HG03571 (cell line): Measurements from ENCODE around the gene CCRL2.
"Not testable (repeated sequence)": the region's sequence is repeated elsewhere in the genome, so short reads cannot be mapped to it uniquely, and the experiment has no call there.

Source experiments
- ATAC-seq: cut with Tn5 transposase; IDR thresholded peaks from one replicate; pipeline ENCODE4 v1.9.1; 2021; ENCODE audit not compliant: unreplicated experiment

The CCRL2 gene

DNA sequence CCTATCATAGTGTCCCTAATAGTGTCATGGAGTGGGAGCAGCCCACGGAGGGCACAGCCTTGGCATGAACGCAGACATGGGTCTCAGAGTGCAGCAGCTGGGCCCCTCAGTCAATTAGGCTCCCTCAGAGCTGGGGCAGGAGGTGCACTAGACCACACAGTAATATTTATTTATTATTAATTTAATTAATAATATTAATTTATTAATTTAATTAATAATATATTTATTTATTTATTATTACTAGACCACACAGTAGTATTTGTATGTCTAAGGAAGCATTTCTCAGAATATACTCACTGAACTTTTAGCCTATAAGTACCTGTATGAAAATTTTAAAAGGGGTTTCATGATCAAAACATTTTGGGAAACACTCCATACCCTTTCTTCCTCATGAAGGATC lies 5.5 kb upstream of the CCRL2 start:
- no peak for ATAC-seq

DNA sequence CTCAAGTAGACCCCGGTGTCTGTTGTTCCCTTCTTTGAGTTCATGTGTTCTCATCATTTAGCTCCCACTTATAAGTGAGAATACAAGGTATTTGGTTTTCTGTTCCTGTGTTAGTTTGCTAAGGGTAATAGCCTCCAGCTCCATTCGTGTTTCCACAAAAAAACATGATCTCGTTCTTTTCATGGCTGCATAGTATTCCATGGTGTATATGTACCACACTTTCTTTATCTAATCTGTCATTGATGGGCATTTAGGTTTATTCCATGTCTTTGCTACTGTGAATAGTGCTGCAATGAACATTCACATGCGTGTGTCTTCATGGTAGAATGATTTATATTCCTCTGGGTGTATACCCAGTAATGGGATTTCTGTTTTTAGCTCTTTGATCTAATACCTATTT lies 4.2 kb upstream of the CCRL2 start:
- not testable (repeated sequence) for ATAC-seq

DNA sequence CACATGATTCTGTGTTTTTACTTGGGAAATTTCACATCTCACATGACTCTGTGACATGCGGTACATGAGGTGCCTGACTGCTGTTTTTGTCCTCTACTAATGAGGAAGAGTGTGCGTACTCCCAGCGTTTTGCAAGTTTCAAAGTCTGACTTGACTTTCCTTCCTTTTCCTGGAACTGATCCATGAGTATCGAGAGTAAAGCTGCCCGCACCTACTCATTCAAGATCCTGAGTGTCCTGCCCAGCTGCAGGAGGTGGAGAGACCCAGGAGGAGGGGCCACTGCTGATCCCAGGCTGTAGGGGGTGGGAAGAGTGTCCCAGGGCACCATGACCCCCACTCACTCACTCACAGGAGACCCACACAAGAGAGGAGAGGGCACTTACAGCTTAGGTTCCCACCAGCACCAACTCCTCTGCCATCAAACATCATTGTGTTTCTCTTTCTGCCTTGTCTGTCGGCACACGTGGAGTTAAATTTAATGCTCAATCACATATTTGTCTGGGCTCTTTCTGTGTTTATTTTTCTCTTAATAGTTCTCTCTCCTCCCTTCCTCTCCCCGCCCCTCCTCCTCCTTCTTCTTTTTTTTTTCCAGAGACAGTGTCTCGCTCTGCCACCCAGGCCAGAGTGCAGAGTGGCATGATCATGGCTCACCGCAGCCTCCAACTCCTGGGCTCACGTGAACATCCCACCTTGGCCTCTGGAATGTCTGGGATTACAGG lies 1.6 kb upstream of the CCRL2 start:
- no peak for ATAC-seq

DNA sequence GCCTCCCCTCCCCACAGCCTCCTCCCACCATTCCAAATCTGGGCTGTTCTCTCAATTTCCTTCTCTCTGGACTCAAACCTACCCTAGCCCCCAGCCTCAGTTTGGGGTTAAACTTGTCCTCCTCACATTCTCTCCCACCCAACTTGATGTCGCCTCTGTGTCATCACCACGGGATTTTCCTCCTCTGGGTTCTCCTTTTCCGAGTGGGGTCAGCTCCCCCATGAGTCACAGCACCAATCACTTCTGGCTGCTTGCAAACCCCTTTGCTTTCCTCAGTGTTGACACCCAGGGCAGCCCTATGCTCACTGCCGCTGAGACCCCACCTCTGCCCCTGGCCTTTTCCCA lies 644 bp upstream of the CCRL2 start:
- ATAC-seq = no peak

DNA sequence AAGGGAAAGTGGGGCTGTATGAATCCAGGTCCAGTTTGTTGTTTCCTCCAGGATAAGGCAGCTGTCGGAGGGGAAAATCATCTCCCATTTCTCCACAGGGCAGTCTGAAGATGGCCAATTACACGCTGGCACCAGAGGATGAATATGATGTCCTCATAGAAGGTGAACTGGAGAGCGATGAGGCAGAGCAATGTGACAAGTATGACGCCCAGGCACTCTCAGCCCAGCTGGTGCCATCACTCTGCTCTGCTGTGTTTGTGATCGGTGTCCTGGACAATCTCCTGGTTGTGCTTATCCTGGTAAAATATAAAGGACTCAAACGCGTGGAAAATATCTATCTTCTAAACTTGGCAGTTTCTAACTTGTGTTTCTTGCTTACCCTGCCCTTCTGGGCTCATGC lies 911 bp downstream of the CCRL2 start:
- no peak for ATAC-seq

DNA sequence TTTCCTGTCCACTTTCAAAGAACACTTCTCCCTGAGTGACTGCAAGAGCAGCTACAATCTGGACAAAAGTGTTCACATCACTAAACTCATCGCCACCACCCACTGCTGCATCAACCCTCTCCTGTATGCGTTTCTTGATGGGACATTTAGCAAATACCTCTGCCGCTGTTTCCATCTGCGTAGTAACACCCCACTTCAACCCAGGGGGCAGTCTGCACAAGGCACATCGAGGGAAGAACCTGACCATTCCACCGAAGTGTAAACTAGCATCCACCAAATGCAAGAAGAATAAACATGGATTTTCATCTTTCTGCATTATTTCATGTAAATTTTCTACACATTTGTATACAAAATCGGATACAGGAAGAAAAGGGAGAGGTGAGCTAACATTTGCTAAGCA lies 1.8 kb downstream of the CCRL2 start:
- no peak for ATAC-seq

DNA sequence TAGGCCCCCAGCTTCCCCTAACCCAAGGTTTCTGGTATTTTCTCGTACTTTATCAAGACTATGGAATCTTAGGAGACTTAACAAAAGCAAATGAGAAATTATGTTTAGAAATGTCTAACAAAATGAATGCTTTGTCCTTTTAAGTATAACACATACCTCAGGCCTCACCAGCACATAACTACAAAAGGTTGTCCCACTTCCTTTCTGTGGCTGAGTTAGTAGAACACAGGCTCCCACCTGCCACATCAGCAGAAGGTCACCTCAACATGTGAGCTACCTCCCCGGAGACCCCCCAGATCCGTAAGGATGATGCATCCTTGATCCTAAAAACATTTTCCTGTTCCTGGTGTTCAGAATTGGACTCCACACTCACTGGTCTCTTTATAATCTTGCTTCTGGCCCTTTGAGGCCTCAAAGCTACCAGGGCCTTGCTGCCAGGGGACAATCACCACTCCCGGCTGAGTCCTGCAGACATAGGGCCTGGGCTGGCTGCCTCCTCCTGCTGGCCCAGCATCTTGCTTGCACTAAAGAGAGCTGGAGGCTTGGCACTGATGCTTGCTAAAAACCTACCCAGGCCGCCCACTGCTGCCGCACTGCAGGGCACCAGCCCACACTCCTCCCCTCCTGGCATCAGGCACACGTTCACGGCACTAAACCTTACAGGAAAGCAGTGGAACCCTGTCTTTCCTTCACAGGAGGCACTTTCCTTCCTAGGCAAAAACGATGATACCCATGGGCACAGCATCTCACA lies 2.9 kb downstream of the CCRL2 start:
- ATAC-seq = no peak

DNA sequence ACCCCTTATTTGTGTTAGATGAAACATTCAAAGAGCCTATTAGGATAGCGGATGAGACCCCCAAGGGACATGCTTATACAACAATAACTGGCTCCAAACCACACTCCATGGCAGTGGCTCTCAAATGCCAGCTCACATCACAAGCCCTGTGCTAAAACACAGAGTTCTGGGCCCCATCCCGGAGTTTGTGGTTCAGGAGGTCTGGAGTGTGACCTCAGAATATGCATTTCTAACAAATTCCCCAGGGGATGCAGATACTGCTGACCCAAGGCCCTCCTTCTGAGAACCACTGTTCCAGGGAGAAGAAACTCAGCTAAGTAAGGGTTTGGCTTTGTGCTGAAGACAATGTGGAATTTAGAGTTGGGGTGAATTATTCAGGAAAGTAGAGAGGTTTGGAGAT lies 3.6 kb downstream of the CCRL2 start:
- ATAC-seq = no peak

DNA sequence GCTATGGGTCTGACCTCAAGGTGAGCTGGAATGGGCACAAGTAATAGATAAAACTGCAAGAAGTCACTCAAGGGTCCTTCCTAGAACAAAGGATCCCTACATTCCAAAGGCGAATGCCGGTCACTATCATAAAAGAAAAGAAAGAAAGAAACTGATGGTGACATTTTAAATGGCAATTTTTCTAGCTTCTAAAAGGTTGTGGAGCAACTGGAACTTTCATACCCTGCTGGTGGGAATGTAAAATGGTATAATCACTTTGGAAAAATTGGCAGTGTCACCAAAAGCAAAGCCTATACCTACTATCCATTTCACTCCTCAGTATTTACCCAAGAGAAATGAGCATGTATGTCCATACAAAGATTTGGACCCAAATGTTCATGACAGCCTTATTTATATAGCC lies 4.2 kb downstream of the CCRL2 start:
- ATAC-seq = no peak

DNA sequence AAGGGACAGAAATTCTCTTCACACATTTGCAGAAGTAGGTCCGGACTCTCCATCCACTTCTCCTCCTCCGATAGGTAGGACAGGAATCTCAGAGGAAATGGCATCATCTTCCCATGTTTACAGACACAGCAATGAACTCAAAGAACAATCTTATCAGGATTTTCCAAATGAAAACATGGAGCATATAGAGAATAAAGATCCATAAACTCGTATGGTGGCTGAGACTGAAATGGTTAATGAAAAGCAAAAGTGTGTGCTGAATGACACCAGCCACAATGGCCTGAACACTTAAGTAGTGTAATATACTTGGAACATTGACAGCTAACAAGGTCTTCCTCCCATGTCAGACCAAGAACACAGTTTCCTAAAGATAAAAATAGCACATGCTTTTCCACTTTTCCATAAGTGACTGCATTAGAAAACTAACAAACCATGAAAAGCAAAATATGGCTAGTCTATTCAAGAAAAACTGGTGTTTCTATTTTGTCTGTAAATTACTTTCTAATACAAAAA lies 5.8 kb downstream of the CCRL2 start:
- no peak for ATAC-seq

DNA sequence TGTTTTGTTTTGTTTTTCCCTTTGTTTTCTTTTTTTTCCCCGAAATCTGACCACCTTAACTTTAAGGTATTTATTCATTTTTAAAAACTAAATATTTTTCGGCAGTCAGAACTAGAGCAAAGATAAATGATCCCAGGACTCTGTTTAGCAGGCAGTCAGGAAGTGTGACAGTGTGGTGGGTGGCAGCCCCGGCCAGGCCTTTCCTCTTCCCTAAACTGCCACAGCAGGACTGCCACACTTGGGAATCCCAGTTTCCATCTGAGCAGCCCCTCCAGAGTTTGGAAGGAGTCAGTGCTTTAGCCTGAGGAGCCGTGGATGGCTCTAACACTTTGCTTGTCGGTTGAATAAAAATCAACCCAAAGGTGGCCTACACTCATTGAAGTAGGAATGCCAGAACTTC lies 6.9 kb downstream of the CCRL2 start:
- ATAC-seq = no peak

DNA sequence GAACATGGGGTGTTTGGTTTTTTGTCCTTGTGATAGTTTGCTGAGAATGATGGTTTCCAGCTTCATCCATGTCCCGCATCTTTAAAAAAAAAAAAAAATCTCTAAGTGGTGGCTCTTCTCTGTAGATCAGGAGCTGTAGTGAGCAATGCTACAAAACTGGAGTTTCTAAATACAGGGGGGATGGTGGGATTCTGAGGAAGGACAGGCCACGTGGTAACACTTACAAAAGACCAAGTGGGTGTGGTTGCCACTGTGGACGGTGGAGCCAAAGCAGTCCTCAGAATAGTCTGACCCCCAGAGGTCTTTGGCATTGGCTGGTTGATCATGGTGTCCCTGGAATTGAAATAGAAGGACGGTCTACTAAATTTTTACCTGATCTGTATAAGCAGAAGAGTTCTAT lies 7.7 kb downstream of the CCRL2 start:
- ATAC-seq = no peak

DNA sequence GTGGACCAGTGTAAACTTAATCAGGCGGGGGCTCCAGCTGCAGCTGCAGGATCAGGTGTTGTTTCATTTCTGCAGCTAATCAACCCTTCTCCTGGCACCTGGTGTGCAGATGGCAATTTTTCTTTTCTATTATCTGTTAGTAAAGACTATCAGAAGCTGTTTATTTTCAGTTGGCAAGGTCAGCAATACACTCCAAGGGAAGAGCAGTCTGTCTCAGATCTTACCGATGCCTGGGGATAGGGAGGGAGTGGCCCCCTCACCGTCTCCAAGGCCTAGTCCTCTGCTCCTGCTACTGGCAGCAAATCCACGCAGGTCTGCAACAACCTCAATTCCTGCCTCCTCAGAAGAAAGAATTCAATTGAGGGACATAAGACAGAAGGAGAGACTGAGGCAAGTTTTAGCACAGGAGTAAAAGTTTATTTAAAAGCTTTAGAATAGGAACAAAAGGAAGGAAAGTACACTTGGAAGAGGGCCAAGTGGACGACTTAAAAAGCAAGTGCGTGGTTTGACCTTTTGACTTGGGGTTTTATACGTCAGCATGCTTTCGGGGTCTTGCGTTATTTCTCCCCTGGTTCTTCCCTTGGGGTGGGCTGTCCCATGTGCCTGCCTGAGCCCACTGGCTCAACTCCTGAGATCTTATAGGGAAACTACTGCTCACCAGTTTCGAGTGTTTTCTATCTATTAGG lies 9.2 kb downstream of the CCRL2 start:
- ATAC-seq = no peak

DNA sequence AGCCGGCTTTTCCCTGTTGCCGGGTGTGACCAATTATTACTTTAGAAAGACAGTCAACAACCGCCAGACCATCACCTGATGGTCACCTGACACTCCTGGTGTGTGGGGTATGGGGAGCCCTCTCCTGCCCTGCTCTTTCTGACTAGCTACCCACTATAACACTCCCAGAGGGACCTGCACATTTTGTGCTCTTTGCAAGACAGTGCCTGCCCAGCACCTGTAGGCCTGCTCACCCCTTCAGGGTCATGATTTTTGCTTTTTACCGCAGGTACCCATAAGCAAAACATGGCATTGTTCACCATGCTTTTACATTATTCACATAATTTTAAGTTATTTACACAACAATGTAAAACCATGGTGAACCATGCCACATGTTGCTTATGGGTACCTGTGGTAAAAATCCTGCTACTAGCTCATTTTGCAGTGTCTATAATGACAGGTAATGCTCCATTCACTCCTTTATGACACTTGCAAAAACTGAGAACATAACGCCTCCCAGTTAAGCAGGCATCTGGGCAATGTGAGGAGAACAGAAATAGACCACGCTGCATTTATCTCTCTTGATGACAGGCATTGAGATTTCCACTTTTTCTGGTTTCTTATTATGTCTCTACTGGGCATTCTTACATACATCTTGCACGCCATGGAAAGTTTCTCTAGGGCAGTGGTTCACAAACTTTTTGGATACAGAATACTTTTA lies 9.9 kb downstream of the CCRL2 start:
- no peak for ATAC-seq

DNA sequence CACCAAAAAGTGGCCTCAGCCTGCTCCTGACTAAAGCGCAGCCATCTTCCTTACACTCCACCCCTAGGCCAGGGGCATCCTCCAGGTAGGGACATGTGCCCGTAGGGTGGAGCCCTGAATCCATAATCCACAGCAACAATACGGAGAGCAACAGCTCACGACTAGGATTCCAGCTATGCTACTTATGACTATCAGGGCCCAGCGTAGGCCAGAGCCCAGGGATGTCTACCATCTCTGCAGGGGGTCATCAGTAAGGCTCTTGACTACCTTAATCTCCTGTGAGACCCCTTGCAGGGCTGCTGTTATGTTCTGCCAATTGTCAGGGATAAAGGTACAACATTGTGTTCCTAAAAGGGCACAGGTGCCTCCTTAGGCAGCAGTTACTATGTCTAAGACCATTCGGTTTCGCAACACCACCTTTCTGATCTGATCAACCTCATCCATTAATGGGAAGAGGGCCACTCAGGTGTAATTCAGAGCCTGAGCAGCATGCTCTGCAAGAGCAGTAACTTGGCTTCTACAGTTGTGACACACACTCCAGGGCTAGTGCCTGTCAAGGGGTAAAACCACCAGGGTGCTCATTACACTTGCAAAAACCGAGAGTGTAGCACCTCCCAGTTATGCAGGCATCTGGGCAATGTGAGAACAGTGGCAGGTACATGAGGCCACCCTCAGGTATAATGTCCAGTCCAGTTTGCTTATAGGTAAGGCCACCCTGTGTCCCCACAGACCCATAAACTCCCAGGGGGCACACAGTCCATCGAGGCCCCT lies 11.0 kb downstream of the CCRL2 start:
- no peak for ATAC-seq

DNA sequence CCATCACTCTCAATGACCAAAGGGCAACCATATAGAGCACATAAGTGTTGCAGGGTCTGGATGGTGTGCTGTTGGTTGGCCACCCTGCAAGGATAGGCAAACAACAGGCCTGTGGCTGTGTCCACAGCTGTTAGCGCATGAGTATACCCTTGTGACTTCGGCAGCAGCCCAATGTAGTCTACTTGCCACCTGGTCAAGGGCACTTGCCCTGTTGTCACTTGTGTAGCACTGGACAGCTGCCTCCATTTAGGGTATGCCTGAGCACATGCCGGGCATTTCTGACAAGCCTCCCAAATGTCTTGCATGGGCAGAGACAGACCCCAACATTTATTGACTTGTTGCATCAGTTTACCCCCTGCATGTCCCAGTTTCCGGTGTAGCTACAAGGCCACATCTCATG lies 12.8 kb downstream of the CCRL2 start:
- no peak for ATAC-seq

DNA sequence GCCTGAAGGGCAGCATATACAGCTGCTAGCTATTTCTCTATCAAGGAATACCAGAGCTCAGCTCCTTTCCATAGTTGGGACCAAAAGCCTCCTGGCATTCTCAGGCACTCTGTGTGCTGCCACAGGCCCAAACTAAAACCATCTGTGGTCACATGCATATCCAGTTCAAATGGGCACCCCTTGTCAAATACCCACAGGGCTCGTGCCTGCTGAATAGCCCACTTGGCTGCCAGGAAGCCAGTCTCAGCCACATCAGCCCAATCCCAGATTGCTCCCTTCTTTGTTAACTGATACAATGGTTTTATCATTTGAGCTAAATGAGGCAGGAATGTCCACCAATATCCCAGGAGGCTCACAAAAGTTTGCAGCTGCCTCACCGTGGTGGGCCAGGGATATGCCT lies 13.9 kb downstream of the CCRL2 start:
- no peak for ATAC-seq

DNA sequence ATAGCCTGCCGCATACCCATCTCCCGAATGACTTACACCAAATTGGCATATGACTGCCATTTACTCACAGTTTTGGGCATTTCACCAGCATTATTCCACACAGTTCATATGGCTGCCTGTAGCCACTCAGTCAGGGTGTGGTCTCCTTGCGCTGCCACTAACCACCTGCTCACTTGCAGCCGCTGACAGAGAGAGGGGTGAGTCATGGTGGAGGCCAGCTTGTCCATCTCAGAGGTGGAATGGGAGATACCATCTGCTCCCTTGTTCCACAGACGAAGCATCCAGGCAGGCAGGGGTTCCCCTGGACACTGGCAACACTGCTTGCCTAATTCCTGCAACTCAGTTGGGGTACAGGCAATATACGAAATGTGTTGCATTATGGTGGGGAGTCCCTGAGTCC lies 15.6 kb downstream of the CCRL2 start:
- no peak for ATAC-seq

DNA sequence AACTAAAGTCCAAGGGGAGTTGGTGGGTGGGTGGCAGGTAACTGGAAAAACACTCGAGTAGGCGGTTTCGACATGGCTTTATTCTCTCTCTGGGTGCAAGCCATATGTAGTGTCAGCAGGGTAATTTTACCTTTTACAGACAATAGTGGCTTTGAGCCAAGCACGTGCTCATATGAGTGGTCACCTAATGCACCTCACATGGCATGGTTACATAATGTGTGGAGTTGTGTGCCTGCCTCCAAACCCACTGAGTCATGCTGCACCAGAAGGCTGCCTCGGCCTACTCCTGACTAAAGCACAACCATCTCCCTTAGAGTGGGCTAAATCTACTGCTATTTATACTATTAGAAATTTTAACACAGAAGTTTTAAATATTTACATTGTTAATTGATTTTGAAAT lies 16.5 kb downstream of the CCRL2 start:
- ATAC-seq = no peak

DNA sequence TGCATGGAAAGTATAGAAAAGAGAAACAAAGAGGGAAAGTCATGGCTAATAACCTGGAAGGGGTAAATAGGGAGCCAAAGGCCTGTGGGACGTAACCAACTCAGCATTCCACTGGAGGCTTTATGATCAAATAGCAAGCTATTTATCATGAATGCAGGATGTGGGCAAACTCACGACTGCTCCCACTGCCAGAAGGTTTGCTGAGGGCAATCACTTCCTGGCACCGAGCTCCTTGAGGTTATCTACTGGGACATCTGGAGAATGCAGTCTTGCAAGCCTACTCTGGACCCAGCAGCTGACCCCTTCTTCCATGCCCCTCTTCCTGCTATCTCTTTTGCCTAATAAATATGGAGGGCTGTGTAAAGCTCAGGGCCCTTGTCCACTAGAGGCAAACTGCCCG lies 19.4 kb downstream of the CCRL2 start:
- not testable (repeated sequence) for ATAC-seq

DNA sequence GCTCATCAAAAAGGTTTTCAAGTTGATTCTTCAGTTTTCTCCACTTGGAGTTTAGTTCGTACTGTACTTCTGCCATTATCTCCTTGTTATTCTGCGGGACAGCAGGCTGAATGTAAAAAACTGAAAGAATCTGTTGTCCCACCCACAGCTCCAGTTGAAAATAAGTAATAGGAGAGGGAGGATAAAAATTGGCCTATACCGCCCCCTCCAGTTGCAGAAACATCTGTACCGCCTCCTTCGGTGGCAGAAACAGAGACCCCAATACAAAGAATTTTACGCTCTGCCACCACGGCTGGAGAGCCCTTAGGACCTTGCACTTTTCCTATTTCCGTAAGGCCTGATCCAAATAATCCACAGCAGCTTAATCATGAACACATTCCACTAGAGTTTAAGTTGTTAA lies 20.3 kb downstream of the CCRL2 start:
- ATAC-seq = not testable (repeated sequence)
